Measurements from ENCODE around the gene STAT5A.

- TF ChIP-seq, protein P1, sequence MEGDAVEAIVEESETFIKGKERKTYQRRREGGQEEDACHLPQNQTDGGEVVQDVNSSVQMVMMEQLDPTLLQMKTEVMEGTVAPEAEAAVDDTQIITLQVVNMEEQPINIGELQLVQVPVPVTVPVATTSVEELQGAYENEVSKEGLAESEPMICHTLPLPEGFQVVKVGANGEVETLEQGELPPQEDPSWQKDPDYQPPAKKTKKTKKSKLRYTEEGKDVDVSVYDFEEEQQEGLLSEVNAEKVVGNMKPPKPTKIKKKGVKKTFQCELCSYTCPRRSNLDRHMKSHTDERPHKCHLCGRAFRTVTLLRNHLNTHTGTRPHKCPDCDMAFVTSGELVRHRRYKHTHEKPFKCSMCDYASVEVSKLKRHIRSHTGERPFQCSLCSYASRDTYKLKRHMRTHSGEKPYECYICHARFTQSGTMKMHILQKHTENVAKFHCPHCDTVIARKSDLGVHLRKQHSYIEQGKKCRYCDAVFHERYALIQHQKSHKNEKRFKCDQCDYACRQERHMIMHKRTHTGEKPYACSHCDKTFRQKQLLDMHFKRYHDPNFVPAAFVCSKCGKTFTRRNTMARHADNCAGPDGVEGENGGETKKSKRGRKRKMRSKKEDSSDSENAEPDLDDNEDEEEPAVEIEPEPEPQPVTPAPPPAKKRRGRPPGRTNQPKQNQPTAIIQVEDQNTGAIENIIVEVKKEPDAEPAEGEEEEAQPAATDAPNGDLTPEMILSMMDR (IDR thresholded peaks at IDR 0.05): no peak
- TF ChIP-seq POLR2A (IDR thresholded peaks at IDR 0.05): no peak
Measured at GRCh38 chr17:42313389-42313772, 25.1 kb downstream of the STAT5A start.
